GM21447 (cell line): Measurements from ENCODE around the gene KIF17.

Experiments
- ATAC-seq: cut with Tn5 transposase; IDR thresholded peaks from one replicate; pipeline ENCODE4 v1.9.1; 2021; ENCODE audit not compliant: unreplicated experiment

KIF17 gene

GRCh38 chr1:20632386-20632785, 85.4 kb downstream of the KIF17 start:
- ATAC-seq, result no peak

GRCh38 chr1:20630729-20631128, 87.1 kb downstream of the KIF17 start:
- no peak for ATAC-seq

GRCh38 chr1:20626524-20626923, 91.3 kb downstream of the KIF17 start:
- ATAC-seq, result no peak

GRCh38 chr1:20626098-20626427, 91.7 kb downstream of the KIF17 start:
- ATAC-seq, result no peak

- no peak for ATAC-seq
These were observed 92.4 kb downstream of the KIF17 start for GRCh38 chr1:20625176-20626097.

- no peak for ATAC-seq
These were observed 93.1 kb downstream of the KIF17 start for GRCh38 chr1:20624709-20625108.

- no peak for ATAC-seq
These were observed 96.8 kb downstream of the KIF17 start for GRCh38 chr1:20621012-20621411.

- ATAC-seq, result no peak
These were observed 97.8 kb downstream of the KIF17 start for GRCh38 chr1:20619999-20620398.

GRCh38 chr1:20618550-20618949, 99.3 kb downstream of the KIF17 start:
- no peak for ATAC-seq

- ATAC-seq, result no peak
These were observed 100.8 kb downstream of the KIF17 start for GRCh38 chr1:20616847-20617487.

- ATAC-seq, result no peak
These were observed 101.6 kb downstream of the KIF17 start for GRCh38 chr1:20615946-20616846.

GRCh38 chr1:20614131-20614579, 103.7 kb downstream of the KIF17 start:
- ATAC-seq, result no peak
